Parathyroid adenoma (tissue), 2 donors: ENCODE measurements around the gene SAYSD1.

Experiments used
- H2AFZ ChIP-seq: fragments of 300-600 bp; sonication (generic); one replicate; pipeline ENCODE4 v1.7.0; 2017; ENCODE audit warnings: antibody characterized with exemption, mild to moderate bottlenecking
- H3K27ac ChIP-seq: fragments of 300-600 bp; sonication (generic); one replicate; pipeline ENCODE4 v1.7.0; 2017
- H3K27me3 ChIP-seq: fragments of 300-600 bp; sonication (generic); one replicate; pipeline ENCODE4 v1.7.0; 2017; ENCODE audit warnings: low read length; ENCODE audit not compliant: control insufficient read depth, insufficient read depth
- H3K36me3 ChIP-seq: fragments of 300-600 bp; sonication (generic); one replicate; pipeline ENCODE4 v1.7.0; 2017; ENCODE audit warnings: low read length; ENCODE audit not compliant: control insufficient read depth, insufficient read depth
- H3K4me1 ChIP-seq: fragments of 300-600 bp; sonication (generic); one replicate; pipeline ENCODE4 v1.7.0; 2017; ENCODE audit warnings: control low read depth
- H3K4me2 ChIP-seq: fragments of 300-600 bp; sonication (generic); one replicate; pipeline ENCODE4 v1.7.0; 2017; ENCODE audit warnings: low read length
- H3K4me3 ChIP-seq: fragments of 300-600 bp; sonication (generic); one replicate; pipeline ENCODE4 v1.7.0; 2017; ENCODE audit warnings: low read depth, low read length
- H3K79me2 ChIP-seq: fragments of 300-600 bp; sonication (generic); one replicate; pipeline ENCODE4 v1.7.0; 2017; ENCODE audit warnings: control low read depth
- H3K9ac ChIP-seq: fragments of 300-600 bp; sonication (generic); one replicate; pipeline ENCODE4 v1.7.0; 2017; ENCODE audit warnings: mild to moderate bottlenecking
- H3K9me3 ChIP-seq: fragments of 300-600 bp; sonication (generic); one replicate; pipeline ENCODE4 v1.7.0; 2017; ENCODE audit warnings: low read length; ENCODE audit not compliant: control insufficient read depth
- TF ChIP-seq, protein P1 (sequence below): fragments of 300-600 bp; sonication (generic); IDR thresholded peaks from one replicate; pipeline ENCODE4 v1.7.0; 2017; ENCODE audit warnings: antibody characterized with exemption, mild to moderate bottlenecking
- donor health status: primary hyperparathyroidism.

Gene SAYSD1, protein sequence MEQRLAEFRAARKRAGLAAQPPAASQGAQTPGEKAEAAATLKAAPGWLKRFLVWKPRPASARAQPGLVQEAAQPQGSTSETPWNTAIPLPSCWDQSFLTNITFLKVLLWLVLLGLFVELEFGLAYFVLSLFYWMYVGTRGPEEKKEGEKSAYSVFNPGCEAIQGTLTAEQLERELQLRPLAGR

GRCh38 chr6:39114704-39115599 is at the start of gene SAYSD1:
Gene SAYSD1, minus strand, starts transcription at chr6:39115186. Its CDS starts 97 bp downstream, at chr6:39115089.
- H3K4me1 ChIP-seq, result peaks cover 13% of the 10 kb centered on the region
- peak within 1 kb of the TSS; percentile 99 for H2AFZ ChIP-seq
- H3K27me3 ChIP-seq, result no peaks in the 10 kb centered on the region
- H3K27ac ChIP-seq, result peak within 1 kb of the TSS; percentile 95
- no peaks in the 10 kb centered on the region for H3K36me3 ChIP-seq
- H3K79me2 ChIP-seq, result peaks cover under 1% of the 10 kb centered on the region
- peak within 1 kb of the TSS; percentile 76 for H3K4me2 ChIP-seq
- H3K9me3 ChIP-seq, result no peaks in the 10 kb centered on the region
- TF ChIP-seq, protein P1, sequence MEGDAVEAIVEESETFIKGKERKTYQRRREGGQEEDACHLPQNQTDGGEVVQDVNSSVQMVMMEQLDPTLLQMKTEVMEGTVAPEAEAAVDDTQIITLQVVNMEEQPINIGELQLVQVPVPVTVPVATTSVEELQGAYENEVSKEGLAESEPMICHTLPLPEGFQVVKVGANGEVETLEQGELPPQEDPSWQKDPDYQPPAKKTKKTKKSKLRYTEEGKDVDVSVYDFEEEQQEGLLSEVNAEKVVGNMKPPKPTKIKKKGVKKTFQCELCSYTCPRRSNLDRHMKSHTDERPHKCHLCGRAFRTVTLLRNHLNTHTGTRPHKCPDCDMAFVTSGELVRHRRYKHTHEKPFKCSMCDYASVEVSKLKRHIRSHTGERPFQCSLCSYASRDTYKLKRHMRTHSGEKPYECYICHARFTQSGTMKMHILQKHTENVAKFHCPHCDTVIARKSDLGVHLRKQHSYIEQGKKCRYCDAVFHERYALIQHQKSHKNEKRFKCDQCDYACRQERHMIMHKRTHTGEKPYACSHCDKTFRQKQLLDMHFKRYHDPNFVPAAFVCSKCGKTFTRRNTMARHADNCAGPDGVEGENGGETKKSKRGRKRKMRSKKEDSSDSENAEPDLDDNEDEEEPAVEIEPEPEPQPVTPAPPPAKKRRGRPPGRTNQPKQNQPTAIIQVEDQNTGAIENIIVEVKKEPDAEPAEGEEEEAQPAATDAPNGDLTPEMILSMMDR, result no peak
- peak within 1 kb of the TSS; percentile 81 for H3K4me3 ChIP-seq
- peak within 1 kb of the TSS; percentile 94 for H3K9ac ChIP-seq

DNA sequence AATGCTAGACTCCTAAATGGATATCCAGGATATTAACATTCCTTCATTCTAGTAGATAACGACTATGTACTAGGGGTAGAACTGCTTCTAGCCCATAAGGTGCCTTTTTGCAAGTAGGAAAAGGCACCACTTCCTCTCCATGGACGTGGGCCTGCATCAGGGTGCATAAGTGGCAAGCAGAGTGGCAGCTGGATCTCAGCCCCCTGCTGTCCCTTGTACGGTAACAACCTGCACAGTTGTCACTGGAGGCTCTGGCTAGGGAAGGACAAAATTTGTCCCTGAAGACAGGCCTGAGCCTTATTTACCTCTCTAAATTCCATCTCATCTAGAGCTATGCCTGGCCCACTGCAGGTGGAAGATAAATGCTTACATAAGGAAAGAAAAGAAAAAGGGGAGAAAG is 42.5 kb upstream of the SAYSD1 start:
- H2AFZ ChIP-seq, result no peak overlapping the region
- no peaks in the 10 kb centered on the region for H3K79me2 ChIP-seq
- no peak overlapping the region for H3K4me3 ChIP-seq
- H3K27me3 ChIP-seq, result no peaks in the 10 kb centered on the region
- no peaks in the 10 kb centered on the region for H3K36me3 ChIP-seq
- TF ChIP-seq, protein P1, result no peak
- no peak overlapping the region for H3K9ac ChIP-seq
- no peaks in the 10 kb centered on the region for H3K9me3 ChIP-seq
- H3K4me2 ChIP-seq, result no peak overlapping the region
- H3K4me1 ChIP-seq, result no peaks in the 10 kb centered on the region
- no peak overlapping the region for H3K27ac ChIP-seq

GRCh38 chr6:39156801-39157200 is 41.8 kb upstream of the SAYSD1 start:
- Histone ChIP-seq H3K4me3 (no peak overlapping the region), H3K9me3 (no peaks in the 10 kb centered on the region), H3K36me3 (no peaks in the 10 kb centered on the region), H3K4me2 (no peak overlapping the region), H3K27me3 (no peaks in the 10 kb centered on the region), H3K79me2 (no peaks in the 10 kb centered on the region), H3K27ac (no peak overlapping the region), H3K9ac (no peak overlapping the region), H3K4me1 (no peaks in the 10 kb centered on the region), H2AFZ (no peak overlapping the region)
- TF ChIP-seq, protein P1, result no peak

DNA sequence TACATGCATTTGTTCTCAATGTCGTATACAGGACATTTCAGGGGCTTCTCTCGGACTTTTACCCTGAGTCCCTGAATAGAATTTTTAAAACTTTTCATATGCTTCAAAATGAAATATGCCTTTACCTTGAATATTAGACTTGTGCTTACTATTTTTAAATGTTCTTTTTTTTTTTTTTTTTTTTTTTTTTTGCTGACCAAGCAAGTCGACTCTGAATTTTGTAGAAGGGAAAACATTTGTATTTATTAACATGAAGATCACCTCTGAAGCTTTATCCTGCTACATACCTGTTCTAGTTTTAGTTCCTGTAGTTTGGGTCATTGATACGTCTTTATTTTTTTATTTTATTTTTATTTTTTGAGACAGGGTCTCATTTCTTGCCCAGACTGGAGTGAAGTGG is 39.7 kb upstream of the SAYSD1 start:
- Histone ChIP-seq H3K27ac (no peak overlapping the region), H3K79me2 (no peaks in the 10 kb centered on the region), H3K9ac (no peak overlapping the region), H3K36me3 (no peaks in the 10 kb centered on the region), H3K4me2 (no peak overlapping the region), H3K4me3 (no peak overlapping the region), H3K9me3 (no peaks in the 10 kb centered on the region), H3K4me1 (peaks cover 4% of the 10 kb centered on the region), H2AFZ (no peak overlapping the region), H3K27me3 (no peaks in the 10 kb centered on the region)
- TF ChIP-seq, protein P1, result no peak
